HG02840 (cell line): Measurements from ENCODE around the gene PHKA2.
A peak's percentile ranks its signal among the peaks of the same experiment; 100 is the strongest.
"Not testable (repeated sequence)": the region's sequence is repeated elsewhere in the genome, so short reads cannot be mapped to it uniquely, and the experiment has no call there.

ENCODE experiments used
- ATAC-seq: cut with Tn5 transposase; IDR thresholded peaks from one replicate; pipeline ENCODE4 v1.9.1; 2021; ENCODE audit warnings: mild to moderate bottlenecking, moderate library complexity, moderate number of reproducible peaks; ENCODE audit not compliant: unreplicated experiment, low FRiP score

The PHKA2 gene

GRCh38 chrX:18873189-18873791 lies 110.6 kb downstream of the PHKA2 start:
- no peak for ATAC-seq

GRCh38 chrX:18872621-18873020 lies 111.3 kb downstream of the PHKA2 start:
- ATAC-seq, result no peak

- ATAC-seq, result no peak
Measured at GRCh38 chrX:18871970-18872369, 111.9 kb downstream of the PHKA2 start.

GRCh38 chrX:18871161-18871890 lies 112.6 kb downstream of the PHKA2 start:
- ATAC-seq, result no peak

GRCh38 chrX:18864390-18864920 lies 119.5 kb downstream of the PHKA2 start:
- no peak for ATAC-seq

- no peak for ATAC-seq
Measured at GRCh38 chrX:18861511-18861910, 122.4 kb downstream of the PHKA2 start.

- ATAC-seq, result no peak
Measured at GRCh38 chrX:18856645-18856997, 127.3 kb downstream of the PHKA2 start.

- ATAC-seq, result peak; percentile 86
Measured at GRCh38 chrX:18855919-18856644, 127.8 kb downstream of the PHKA2 start.

GRCh38 chrX:18847901-18848300 lies 136.0 kb downstream of the PHKA2 start:
- ATAC-seq, result not testable (repeated sequence)
